DMS114 treated with DMSO at 0.1 percent for 48 hours (cell line): ENCODE measurements around the gene FUOM.

Experiments used
- DNase-seq: peaks from one replicate; lab custom pipeline; 2025; ENCODE audit not compliant: unreplicated experiment; lab: John Stamatoyannopoulos, UW

Gene FUOM

GRCh38 chr10:133353202-133353959 is 4.4 kb downstream of the FUOM start:
- no peak for DNase-seq

GRCh38 chr10:133351408-133352318 is 6.2 kb downstream of the FUOM start:
- no peak for DNase-seq

- DNase-seq = no peak
These were observed 6.9 kb downstream of the FUOM start for GRCh38 chr10:133350950-133351329.

GRCh38 chr10:133350283-133350949 is 7.4 kb downstream of the FUOM start:
- no peak for DNase-seq

GRCh38 chr10:133349577-133350011 is 8.2 kb downstream of the FUOM start:
- DNase-seq = no peak

- DNase-seq = no peak
These were observed 8.7 kb downstream of the FUOM start for GRCh38 chr10:133349160-133349568.

GRCh38 chr10:133347710-133348517 is 9.9 kb downstream of the FUOM start:
- DNase-seq = no peak

- DNase-seq = no peak
These were observed 11.4 kb downstream of the FUOM start for GRCh38 chr10:133346413-133346812.

GRCh38 chr10:133344236-133344635 is 13.6 kb downstream of the FUOM start:
- no peak for DNase-seq

GRCh38 chr10:133343558-133343957 is 14.3 kb downstream of the FUOM start:
- no peak for DNase-seq

- no peak for DNase-seq
These were observed 14.9 kb downstream of the FUOM start for GRCh38 chr10:133342942-133343341.

GRCh38 chr10:133341983-133342382 is 15.8 kb downstream of the FUOM start:
- DNase-seq = no peak

GRCh38 chr10:133339708-133340380 is 18.0 kb downstream of the FUOM start:
- DNase-seq = no peak

- DNase-seq = no peak
These were observed 19.4 kb downstream of the FUOM start for GRCh38 chr10:133338080-133339071.

GRCh38 chr10:133337370-133337725 is 20.5 kb downstream of the FUOM start:
- DNase-seq = no peak

- DNase-seq = peak; percentile 39
These were observed 21.0 kb downstream of the FUOM start, which contains the start of gene CALY for GRCh38 chr10:133336577-133337369. CALY (minus strand) TSS chr10:133336896; CDS start chr10:133328989, 7,907 bp downstream.

- no peak for DNase-seq
These were observed 21.7 kb downstream of the FUOM start for GRCh38 chr10:133336118-133336576.
